NCI-H187 treated with DMSO at 0.1 percent for 48 hours (cell line): ENCODE results near the gene S100B.

Source experiments
- DNase-seq: peaks from one replicate; lab custom pipeline; 2025; lab: John Stamatoyannopoulos, UW

The S100B gene

GRCh38 chr21:46627726-46628125 is 22.8 kb upstream of the S100B start:
- no peak for DNase-seq

GRCh38 chr21:46626975-46627501 is 22.2 kb upstream of the S100B start:
- DNase-seq, result no peak

- no peak for DNase-seq
Observed at GRCh38 chr21:46626536-46626935, 21.7 kb upstream of the S100B start.

GRCh38 chr21:46625759-46626158 is 20.9 kb upstream of the S100B start:
- no peak for DNase-seq

GRCh38 chr21:46624050-46624449 is 19.2 kb upstream of the S100B start:
- no peak for DNase-seq

- DNase-seq, result no peak
Observed at GRCh38 chr21:46622226-46622625, 17.3 kb upstream of the S100B start.

GRCh38 chr21:46621457-46622182 is 16.7 kb upstream of the S100B start:
- DNase-seq, result no peak

- no peak for DNase-seq
Observed at GRCh38 chr21:46620846-46621245, 16.0 kb upstream of the S100B start.

- DNase-seq, result no peak
Observed at GRCh38 chr21:46619846-46620245, 15.0 kb upstream of the S100B start.

- no peak for DNase-seq
Observed at GRCh38 chr21:46618738-46619379, 14.0 kb upstream of the S100B start.

- no peak for DNase-seq
Observed at GRCh38 chr21:46617267-46618051, 12.6 kb upstream of the S100B start.

- no peak for DNase-seq
Observed at GRCh38 chr21:46616656-46617055, 11.8 kb upstream of the S100B start.

- DNase-seq, result no peak
Observed at GRCh38 chr21:46616050-46616449, 11.2 kb upstream of the S100B start.

- no peak for DNase-seq
Observed at GRCh38 chr21:46613391-46613790, 8.5 kb upstream of the S100B start.

GRCh38 chr21:46610018-46610701 is 5.3 kb upstream of the S100B start:
- no peak for DNase-seq

GRCh38 chr21:46608672-46609111 is 3.8 kb upstream of the S100B start:
- DNase-seq, result no peak

- DNase-seq, result no peak
Observed at GRCh38 chr21:46607636-46608035, 2.8 kb upstream of the S100B start.

- no peak for DNase-seq
Observed at GRCh38 chr21:46606427-46606813, 1.5 kb upstream of the S100B start.

- DNase-seq, result no peak
Observed at GRCh38 chr21:46605767-46606426, 1.0 kb upstream of the S100B start.

- peak; percentile 32 for DNase-seq
Observed at GRCh38 chr21:46604329-46604974, 430 bp downstream of the S100B start.

- DNase-seq, result no peak
Observed at GRCh38 chr21:46603228-46603627, 1.7 kb downstream of the S100B start.
